ENCODE measurements around the gene FKBP9.
"Not testable (repeated sequence)": the region's sequence is repeated elsewhere in the genome, so short reads cannot be mapped to it uniquely, and the experiment has no call there.

Gene FKBP9

DNA sequence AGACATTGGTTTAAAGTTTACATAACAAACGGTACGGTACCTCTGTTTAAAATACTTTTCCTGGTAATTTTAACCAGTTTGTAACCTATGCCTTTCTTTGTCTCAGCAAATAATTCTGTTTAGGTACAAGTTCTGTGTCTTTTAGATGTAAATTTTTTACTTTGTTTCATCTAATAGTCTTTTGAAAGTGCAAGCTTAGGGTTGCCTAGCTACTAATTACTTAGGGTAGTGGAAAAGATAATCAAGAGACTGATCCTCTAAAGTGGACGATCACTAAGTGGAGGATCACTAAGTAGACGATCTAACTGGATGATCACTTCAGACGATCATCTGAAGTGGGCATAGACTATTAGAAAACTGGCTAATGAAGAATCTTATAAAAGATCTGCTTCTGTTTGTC lies 16.1 kb upstream of the FKBP9 start:
- Mint-ChIP-seq H3K4me3 (peak overlapping the region; percentile 99), H3K4me1 (ENCODE audit: low read depth) (peaks cover 33% of the 10 kb centered on the region), H3K27ac (no peak overlapping the region), H3K27me3 (no peaks in the 10 kb centered on the region), H3K9me3 (no peaks in the 10 kb centered on the region), H3K36me3 (ENCODE audit: low read depth) (peaks cover 10% of the 10 kb centered on the region)
- intact Hi-C loops (cut with micrococcal nuclease) = loop anchor here (5.0 kb wide), 1 partner anchor 34 kb away; no protein-coding TSS in a partner anchor

DNA sequence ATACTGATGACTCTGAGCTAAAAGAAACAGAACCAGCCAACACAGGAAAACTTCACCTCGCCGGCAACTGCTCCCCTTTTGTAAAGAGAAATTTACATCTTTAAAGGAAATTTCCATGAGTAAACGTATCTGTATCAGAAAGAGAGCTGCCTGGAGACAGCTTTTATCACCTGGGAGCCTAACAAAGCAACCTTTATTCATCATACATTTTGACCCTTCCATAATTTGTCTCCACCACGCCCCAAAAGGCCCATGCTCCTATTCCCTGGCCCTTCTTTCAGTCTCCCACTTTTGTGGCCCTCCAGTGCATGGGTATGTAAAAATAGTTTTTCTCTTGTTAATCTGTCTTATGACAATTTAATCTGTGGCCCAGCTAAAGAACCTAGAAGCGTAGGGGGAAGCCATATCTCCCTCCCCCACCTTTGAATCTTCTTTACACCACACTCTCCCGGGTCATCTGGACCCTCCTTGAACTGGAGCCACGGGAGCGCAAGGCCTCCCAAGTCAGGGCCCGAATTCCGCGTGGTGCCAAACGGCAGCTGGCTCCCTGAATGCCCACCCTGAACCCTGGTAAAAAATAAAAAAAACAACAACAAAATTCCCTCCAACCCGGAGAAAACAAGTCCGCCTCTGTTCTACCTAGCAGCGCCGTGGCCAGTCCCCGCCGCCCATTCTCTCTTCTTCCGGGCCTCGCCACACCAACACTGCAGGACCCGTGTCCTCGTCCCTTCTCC lies 15.4 kb upstream of the FKBP9 start:
- H3K4me3 Mint-ChIP-seq = peak overlapping the region; percentile 99
- H3K4me1 Mint-ChIP-seq (ENCODE audit: low read depth) = peaks cover 33% of the 10 kb centered on the region
- H3K27ac Mint-ChIP-seq = peak overlapping the region; percentile 93
- intact Hi-C loops (cut with micrococcal nuclease) = loop anchor here (1.0 to 5.0 kb wide), 4 partner anchors 35 to 167 kb away; partner anchors contain the start of gene RP9
- no peaks in the 10 kb centered on the region for H3K9me3 Mint-ChIP-seq
- peaks cover 10% of the 10 kb centered on the region for H3K36me3 Mint-ChIP-seq (ENCODE audit: low read depth)
- no peaks in the 10 kb centered on the region for H3K27me3 Mint-ChIP-seq

DNA sequence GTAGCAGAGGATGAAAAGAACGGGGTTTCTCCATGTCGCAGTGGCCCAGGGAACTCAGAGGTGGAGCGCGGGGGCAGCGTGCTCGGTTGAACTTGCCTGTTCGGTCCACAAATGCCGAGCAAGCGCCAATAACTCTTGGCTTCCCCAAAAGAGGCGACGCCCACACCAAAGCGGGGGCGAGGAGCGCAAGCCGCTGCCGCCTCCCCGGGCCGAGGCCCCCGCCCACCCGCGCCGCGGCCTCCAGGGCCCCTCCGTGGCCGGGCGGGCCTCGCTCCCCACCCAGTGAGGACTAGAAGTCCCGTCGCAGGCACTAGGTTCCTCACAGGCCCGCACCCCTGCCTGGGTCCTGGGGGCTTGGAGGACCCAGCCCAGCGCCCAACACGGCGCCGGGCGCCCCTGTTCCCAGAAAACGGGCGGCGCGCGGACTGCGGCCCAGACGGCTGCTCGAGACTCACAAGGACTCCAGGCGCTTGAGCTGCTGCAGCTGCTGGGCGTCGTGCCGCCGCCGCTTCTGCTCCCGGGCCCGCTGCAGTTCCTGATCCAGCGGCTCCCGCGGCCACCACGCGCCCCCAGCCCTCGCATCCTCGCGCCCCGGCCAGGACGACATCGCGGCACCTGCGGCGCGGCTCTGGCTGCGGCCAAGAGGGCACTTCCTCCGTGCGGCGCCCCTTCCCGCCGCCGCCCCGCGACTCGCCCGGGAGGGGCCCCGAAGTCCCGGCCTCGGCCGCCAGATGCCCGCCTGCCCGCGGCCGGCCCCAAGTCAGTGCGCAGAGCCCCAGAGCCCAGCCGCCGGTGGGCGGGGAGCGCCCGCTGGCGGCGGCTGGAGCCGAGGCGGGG lies 14.6 kb upstream of the FKBP9 start:
- Mint-ChIP-seq H3K27ac (peak overlapping the region; percentile 93), H3K36me3 (ENCODE audit: low read depth) (peaks cover 10% of the 10 kb centered on the region), H3K4me1 (ENCODE audit: low read depth) (peaks cover 33% of the 10 kb centered on the region), H3K9me3 (peaks cover 2% of the 10 kb centered on the region), H3K4me3 (peak overlapping the region; percentile 99), H3K27me3 (no peaks in the 10 kb centered on the region)
- intact Hi-C loops (cut with micrococcal nuclease) = loop anchor here (1.0 to 5.0 kb wide), 4 partner anchors 35 to 166 kb away; partner anchors contain the start of gene RP9

DNA sequence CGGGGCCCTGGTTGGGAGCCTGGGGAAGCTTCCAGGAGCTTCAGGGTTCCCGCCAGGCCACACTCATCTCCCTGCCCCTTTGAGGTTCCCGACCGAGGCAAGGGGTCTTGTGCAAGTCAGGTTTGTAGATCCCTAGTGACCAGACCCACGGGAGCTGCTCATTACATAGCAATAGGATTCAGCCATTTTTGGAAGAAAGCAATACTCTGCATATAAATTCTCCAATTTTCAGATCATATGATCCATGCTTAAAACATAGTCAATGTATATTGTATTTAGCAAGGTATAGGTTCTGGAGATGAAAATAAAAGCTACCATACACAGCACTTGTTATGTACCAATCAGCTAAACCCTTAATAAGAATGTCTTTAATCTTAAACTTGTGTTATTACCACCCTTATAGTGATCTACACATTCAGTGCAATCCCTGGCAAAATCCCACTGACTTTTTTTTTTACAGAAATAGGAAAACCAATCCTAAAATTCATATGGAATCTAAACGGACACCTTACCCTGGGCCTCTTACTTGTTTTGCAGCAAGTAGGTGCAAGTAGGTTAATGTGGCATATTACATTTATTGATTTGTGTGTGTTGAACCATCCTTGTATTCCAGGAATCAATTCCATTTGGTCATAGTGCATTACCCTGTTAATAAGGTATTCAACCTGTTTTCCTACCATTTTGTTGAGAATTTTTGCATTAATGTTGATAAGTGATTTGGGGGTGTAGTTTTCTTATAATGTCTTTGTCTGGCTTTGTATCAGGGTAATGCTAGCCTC lies 13.8 kb upstream of the FKBP9 start:
- H3K27ac Mint-ChIP-seq = no peak overlapping the region

DNA sequence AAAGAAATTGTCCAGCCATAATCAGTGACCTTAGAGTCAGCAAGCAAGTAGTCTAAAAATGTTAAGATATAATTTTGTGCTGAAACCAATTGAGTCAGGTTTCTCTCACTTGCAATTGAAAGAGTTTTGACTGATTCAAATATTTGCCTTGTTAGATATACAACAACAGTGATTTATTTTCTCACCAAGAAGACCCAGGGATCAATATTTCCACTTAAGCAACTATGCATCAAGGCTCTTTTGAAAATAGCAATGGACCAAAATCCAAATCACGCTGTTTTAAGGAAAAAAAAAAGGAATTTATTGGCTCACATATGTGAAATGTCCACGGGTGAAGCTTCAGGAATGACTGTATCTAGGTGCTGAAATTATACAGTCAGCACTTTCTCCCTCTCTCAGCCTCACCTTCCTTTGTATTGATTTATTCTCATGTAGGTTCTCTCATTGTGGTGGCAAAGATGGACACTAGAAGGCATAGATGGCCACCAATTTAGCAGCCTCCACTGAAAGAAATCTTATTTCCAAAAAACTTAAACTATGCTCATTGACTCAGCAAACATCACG lies 9.7 kb upstream of the FKBP9 start:
- Mint-ChIP-seq H3K9me3 (peaks cover 17% of the 10 kb centered on the region), H3K4me3 (no peak overlapping the region), H3K36me3 (ENCODE audit: low read depth) (peaks cover under 1% of the 10 kb centered on the region), H3K27me3 (peaks cover 1% of the 10 kb centered on the region), H3K27ac (no peak overlapping the region), H3K4me1 (ENCODE audit: low read depth) (no peaks in the 10 kb centered on the region)
- intact Hi-C loops (cut with micrococcal nuclease) = no loop called here

More for the DNA sequence above, 13.8 kb upstream of the FKBP9 start:
- H3K36me3 Mint-ChIP-seq (ENCODE audit: low read depth) = peaks cover 10% of the 10 kb centered on the region
- peak overlapping the region; percentile 99 for H3K4me3 Mint-ChIP-seq
- intact Hi-C loops (cut with micrococcal nuclease) = loop anchor here (2.0 to 5.0 kb wide), 3 partner anchors 36 to 165 kb away; partner anchors contain the start of gene RP9
- H3K27me3 Mint-ChIP-seq = no peaks in the 10 kb centered on the region
- H3K9me3 Mint-ChIP-seq = peaks cover 10% of the 10 kb centered on the region
- H3K4me1 Mint-ChIP-seq (ENCODE audit: low read depth) = peaks cover 27% of the 10 kb centered on the region

DNA sequence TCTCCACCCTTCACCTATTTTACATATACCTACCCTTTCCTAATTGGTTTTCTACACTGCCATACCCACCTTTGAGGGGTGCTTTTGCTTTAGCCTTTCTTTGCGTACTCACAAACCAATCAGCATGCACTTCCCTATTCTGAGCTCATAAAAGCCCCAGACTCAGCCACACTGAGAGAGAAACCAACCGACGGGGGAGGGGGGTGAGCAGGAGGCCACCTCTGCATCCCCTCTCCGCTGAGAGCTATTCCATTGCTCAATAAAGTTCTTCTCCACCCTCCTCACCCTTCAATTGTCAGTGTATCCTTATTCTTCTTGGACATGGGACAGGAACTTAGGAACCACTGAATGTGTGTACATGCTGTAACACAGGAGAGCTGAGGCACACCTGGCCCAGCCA lies 9.0 kb upstream of the FKBP9 start:
- Mint-ChIP-seq H3K36me3 (ENCODE audit: low read depth) (no peaks in the 10 kb centered on the region), H3K4me3 (no peak overlapping the region), H3K4me1 (ENCODE audit: low read depth) (no peaks in the 10 kb centered on the region), H3K9me3 (peaks cover 17% of the 10 kb centered on the region), H3K27me3 (peaks cover 3% of the 10 kb centered on the region), H3K27ac (no peak overlapping the region)
- intact Hi-C loops (cut with micrococcal nuclease) = no loop called here

DNA sequence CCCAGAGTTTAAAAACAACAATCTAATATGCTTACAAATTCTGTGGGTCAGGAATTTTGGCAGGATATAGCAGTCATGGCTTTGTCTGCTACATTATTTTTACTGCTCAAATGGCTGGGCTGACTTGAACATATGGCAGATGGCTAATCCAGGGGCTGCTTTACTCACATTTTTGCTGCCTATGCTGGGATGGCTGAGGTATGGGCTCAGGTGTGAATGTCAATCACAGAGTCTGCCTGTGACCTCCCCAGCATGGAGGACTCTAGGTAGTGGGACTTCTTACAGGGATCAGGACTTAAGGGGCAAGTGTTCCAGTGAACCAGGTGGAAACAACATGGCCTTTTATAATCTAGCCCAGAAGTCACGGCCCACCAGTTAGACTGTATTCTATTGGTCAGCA lies 4.4 kb upstream of the FKBP9 start:
- no peak overlapping the region for H3K27ac Mint-ChIP-seq
- no peak overlapping the region for H3K4me3 Mint-ChIP-seq
- intact Hi-C loops (cut with micrococcal nuclease) = no loop called here
- H3K36me3 Mint-ChIP-seq (ENCODE audit: low read depth) = peaks cover 5% of the 10 kb centered on the region
- peaks cover 2% of the 10 kb centered on the region for H3K4me1 Mint-ChIP-seq (ENCODE audit: low read depth)
- H3K27me3 Mint-ChIP-seq = peaks cover 15% of the 10 kb centered on the region
- H3K9me3 Mint-ChIP-seq = peaks cover 13% of the 10 kb centered on the region

DNA sequence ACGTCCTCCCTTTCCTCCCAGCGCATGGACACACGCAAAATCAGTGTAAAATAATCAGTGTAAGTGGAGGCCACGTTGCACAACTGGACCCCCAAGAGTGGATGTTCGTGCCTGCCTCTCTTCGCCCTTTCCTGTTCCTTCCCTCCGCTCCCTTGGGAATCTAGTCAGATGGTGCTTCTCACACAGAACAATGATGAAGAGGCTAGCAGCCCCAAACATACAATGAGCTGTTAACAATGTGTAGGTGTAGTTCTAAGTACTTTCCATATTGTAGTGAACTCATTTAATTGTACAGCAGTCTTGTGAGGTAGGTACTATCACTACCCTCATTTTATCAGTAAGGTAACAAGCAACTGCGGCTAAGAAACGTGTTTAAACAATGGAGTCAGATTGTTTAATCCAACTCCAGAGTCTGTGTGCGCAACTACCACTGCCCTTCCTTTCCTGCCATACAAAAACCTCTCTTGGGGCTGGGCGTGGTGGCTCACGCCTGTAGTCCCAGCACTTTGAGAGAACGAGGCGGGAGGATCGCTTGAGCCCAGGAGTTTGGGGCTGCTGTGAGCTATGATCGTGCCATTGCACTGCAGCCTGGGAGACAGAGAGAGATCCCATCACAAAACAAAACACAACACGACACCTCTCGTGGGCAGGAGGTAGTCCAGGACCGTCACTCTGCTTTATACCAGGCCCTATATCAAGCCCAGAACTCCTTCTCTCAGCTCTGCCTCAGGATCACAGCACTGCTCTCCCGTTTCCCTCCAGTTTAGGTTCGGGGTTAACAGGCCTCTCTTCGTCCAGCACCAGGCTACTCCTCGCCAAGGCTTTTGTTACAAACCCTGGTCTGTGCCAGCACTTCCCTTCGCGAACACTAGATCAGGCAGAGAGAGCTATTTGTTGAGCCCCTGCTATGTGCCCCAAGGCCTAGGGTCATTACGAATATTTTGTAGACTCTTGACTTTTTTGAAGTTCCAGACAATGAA lies 1.1 kb downstream of the FKBP9 start:
- intact Hi-C loops (cut with micrococcal nuclease) = loop anchor here (5.0 kb wide), 1 partner anchor 104 kb away; the partner anchor contains the start of gene NT5C3A
- H3K27ac Mint-ChIP-seq = peak overlapping the region; percentile 82
- H3K4me3 Mint-ChIP-seq = peak overlapping the region; percentile 82
- H3K4me1 Mint-ChIP-seq (ENCODE audit: low read depth) = peaks cover 9% of the 10 kb centered on the region
- H3K27me3 Mint-ChIP-seq = peaks cover 18% of the 10 kb centered on the region
- H3K36me3 Mint-ChIP-seq (ENCODE audit: low read depth) = peaks cover 7% of the 10 kb centered on the region
- H3K9me3 Mint-ChIP-seq = no peaks in the 10 kb centered on the region

DNA sequence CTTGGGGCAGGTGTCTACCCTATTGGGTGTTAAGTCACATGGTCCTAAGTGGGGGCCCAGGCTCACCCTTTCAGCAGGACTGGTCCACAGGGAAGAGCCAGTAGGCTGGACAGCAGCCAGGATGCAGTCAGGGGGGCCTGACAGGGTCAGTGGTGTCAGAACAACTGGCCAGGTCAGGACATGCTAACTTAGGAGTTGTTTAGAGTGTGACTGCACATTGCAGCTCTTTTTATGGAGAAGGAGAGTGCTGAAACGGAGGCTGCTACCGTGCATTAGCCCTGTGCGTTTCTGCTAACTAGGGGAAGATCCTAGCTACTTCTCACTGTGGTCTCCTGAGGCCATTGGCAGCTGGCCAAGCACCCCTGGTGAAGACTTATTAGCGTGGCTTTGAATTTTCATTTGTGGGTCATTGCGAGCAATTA lies 6.7 kb downstream of the FKBP9 start:
- H3K4me1 Mint-ChIP-seq (ENCODE audit: low read depth) = peaks cover 24% of the 10 kb centered on the region
- H3K4me3 Mint-ChIP-seq; intact Hi-C loops (cut with micrococcal nuclease); H3K36me3 Mint-ChIP-seq (ENCODE audit: low read depth); H3K27ac Mint-ChIP-seq; H3K9me3 Mint-ChIP-seq; H3K27me3 Mint-ChIP-seq: not testable (repeated sequence)

DNA sequence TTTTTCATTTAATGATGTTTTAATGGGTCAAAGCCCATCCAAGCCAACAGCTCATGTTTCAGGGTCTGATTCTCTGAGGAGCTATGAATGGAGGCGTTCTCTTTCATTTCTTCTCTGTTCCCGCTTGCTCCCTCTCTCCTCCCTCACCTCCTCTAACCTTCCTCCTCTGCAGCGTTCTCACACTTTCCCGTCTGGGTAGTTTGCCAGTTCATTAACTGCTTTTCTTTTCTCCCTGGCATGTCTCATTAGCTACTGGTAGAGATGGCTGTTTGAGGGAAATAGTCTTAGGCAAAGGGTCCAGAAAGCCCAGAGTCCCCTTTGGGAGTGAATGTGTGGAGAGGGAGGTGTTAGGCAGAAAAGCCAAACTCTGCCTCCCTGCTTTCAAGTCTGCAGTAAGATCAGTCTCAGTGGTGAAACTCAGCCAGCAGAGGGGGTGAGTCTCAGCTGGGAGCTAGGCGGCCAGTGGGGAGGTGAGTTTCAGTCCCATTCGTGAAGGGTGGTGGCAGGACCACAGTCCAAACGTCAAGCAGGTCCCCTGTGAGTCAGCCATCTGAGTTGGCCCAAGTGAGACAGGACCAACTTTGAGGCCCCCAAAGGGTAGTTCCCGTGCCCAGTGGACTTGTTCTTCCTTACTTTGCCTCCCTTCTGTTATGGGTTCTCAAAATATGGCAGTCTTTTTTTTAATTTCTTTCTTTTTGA lies 7.4 kb downstream of the FKBP9 start:
- H3K36me3 Mint-ChIP-seq (ENCODE audit: low read depth); H3K27ac Mint-ChIP-seq; intact Hi-C loops (cut with micrococcal nuclease); H3K9me3 Mint-ChIP-seq; H3K27me3 Mint-ChIP-seq: not testable (repeated sequence)
- Mint-ChIP-seq H3K4me1 (ENCODE audit: low read depth) (peaks cover 24% of the 10 kb centered on the region), H3K4me3 (peak overlapping the region; percentile 0)

DNA sequence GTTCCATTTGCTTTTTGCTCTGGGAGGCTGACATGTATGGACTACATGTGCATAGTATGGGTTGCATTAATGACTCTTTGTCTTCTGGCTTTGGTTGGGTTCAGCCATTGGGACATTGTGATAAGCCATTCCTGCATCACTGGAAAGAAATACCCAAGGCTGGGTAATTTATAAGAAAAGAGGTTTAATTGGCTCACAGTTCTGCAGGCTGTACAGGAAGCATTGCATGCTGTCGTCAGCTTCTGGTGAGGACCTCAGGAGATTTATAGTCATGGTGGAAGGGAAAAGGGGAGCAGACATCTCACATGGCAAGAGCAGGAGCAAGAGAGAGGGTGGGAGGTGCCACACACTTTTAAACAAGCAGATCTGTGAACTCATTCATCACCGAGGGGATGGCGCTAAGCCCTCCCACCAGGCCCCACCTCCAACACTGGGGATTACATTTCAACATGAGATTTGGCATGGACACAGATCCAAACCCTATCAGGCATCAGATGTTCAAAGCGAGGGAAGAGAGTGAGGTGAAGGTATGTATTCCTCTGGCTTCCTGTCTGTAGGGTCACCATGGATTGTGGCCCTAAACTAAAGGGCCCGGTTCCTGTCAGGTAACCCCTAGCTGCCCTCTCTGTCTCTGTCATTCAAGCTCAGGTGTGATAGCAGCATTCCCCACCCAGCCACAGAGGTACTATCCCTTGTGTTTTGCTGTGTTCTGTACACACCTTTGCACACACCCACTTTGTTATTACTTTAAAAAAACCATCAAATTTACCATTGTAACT lies 9.4 kb downstream of the FKBP9 start:
- H3K27ac Mint-ChIP-seq; H3K4me3 Mint-ChIP-seq; intact Hi-C loops (cut with micrococcal nuclease); H3K27me3 Mint-ChIP-seq; H3K36me3 Mint-ChIP-seq (ENCODE audit: low read depth); H3K9me3 Mint-ChIP-seq: not testable (repeated sequence)
- H3K4me1 Mint-ChIP-seq (ENCODE audit: low read depth) = peaks cover 29% of the 10 kb centered on the region

DNA sequence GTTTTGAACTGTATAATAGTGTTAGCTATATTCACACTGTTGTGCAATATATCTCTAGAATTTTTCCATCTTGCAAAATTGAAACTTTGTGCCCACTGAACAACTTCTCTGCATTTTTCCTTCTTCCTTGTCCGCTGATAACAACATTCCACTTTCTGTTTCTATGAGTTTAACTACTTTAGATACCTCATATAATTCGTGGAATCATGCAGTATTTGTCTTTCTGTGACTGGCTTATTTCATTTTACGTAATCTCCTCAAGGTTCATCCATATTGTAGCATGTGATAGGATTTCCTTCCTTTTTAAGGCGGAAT lies 10.0 kb downstream of the FKBP9 start:
- H3K27me3 Mint-ChIP-seq; H3K4me3 Mint-ChIP-seq; intact Hi-C loops (cut with micrococcal nuclease); H3K9me3 Mint-ChIP-seq; H3K27ac Mint-ChIP-seq; H3K36me3 Mint-ChIP-seq (ENCODE audit: low read depth): not testable (repeated sequence)
- peaks cover 29% of the 10 kb centered on the region for H3K4me1 Mint-ChIP-seq (ENCODE audit: low read depth)
